CD8-positive, alpha-beta memory T cell (primary cell): ENCODE measurements around the gene OR6Y1. TPM values are rescaled to one million over a fixed set of nuclear protein-coding genes. Genes with fewer than 3 reads are reported as not detected.

Experiments
- CTCF ChIA-PET: fragments of 350-600 bp; sonication (Branson Sonifier 250); formaldehyde crosslinking; loops from one replicate; lab custom pipeline; 2021; ENCODE audit warnings: antibody characterized with exemption; lab: Charles Lee
- POLR2A ChIA-PET: fragments of 350-600 bp; sonication (Branson Sonifier 250); formaldehyde crosslinking; loops from one replicate; lab custom pipeline; 2021; ENCODE audit warnings: antibody characterized with exemption; lab: Charles Lee
- DNase-seq, 5 donors: peaks; one replicate each; pipeline versions ENCODE4 v3.0.0 to v3.0.0-alpha.2; 2020 to 2022; ENCODE audit warnings: mixed read lengths in 1 of 5
- H3K27ac ChIP-seq: one replicate; pipeline ENCODE4 v1.7.0; 2013; ENCODE audit warnings: low read depth, mild to moderate bottlenecking, low read length, moderate library complexity
- H3K27me3 ChIP-seq: 2 replicates; pipeline ENCODE4 v1.7.0; 2013; ENCODE audit warnings: low read length, mild to moderate bottlenecking; ENCODE audit not compliant: insufficient read depth, poor library complexity, severe bottlenecking
- H3K36me3 ChIP-seq: 2 replicates; pipeline ENCODE4 v1.7.0; 2013; ENCODE audit warnings: mild to moderate bottlenecking, low read length, moderate library complexity; ENCODE audit not compliant: insufficient read depth
- H3K4me1 ChIP-seq: 2 replicates; pipeline ENCODE4 v1.7.0; 2013; ENCODE audit warnings: mild to moderate bottlenecking, low read length, moderate library complexity; ENCODE audit not compliant: insufficient read depth
- H3K4me3 ChIP-seq: 2 replicates; pipeline ENCODE4 v1.7.0; 2013; ENCODE audit warnings: mild to moderate bottlenecking, low read length
- H3K9me3 ChIP-seq: 2 replicates; pipeline ENCODE4 v1.7.0; 2013; ENCODE audit warnings: mild to moderate bottlenecking, low read length
- H3K27ac Mint-ChIP-seq, 8 donors: one replicate each; pipeline ENCODE4 v1.8.0; 2020 to 2021; ENCODE audit warnings: mixed read lengths in 8 of 8, mild to moderate bottlenecking in 6 of 8, inconsistent platforms in 3 of 8, moderate library complexity in 3 of 8
- H3K27me3 Mint-ChIP-seq, 2 donors: one replicate each; pipeline ENCODE4 v1.8.0; 2020 to 2021; ENCODE audit warnings: mixed read lengths in 2 of 2, mild to moderate bottlenecking in 1 of 2, moderate library complexity in 1 of 2
- H3K36me3 Mint-ChIP-seq, 3 donors: one replicate each; pipeline ENCODE4 v1.8.0; 2020 to 2021; ENCODE audit warnings: mixed read lengths in 3 of 3, inconsistent platforms in 1 of 3, mild to moderate bottlenecking in 1 of 3
- H3K4me1 Mint-ChIP-seq, 3 donors: one replicate each; pipeline ENCODE4 v1.8.0; 2020 to 2021; ENCODE audit warnings: mixed read lengths in 3 of 3, inconsistent platforms in 1 of 3, mild to moderate bottlenecking in 1 of 3
- H3K4me3 Mint-ChIP-seq, 7 donors: one replicate each; pipeline ENCODE4 v1.8.0; 2020 to 2021; ENCODE audit warnings: mixed read lengths in 7 of 7, mild to moderate bottlenecking in 6 of 7, moderate library complexity in 4 of 7, inconsistent platforms in 2 of 7
- H3K9me3 Mint-ChIP-seq, 5 donors: one replicate each; pipeline ENCODE4 v1.8.0; 2020 to 2022; ENCODE audit warnings: mixed read lengths in 5 of 5, mild to moderate bottlenecking in 3 of 5, moderate library complexity in 2 of 5, inconsistent platforms in 1 of 5
- polyA plus RNA-seq: library from polyadenylated mRNA; unstranded; fragments of 300-500 nt; fragmentation: Illumina TruSeq; gene quantifications from one replicate; pipeline ENCODE4 v1.2.3, GENCODE V29; 2021
- total RNA-seq, 2 experiments: library from RNA; stranded (reverse); gene quantifications; one replicate each; pipeline ENCODE4 v1.2.3, GENCODE V29; 2021

The OR6Y1 gene
- total RNA-seq: not detected
- not detected for polyA plus RNA-seq

GRCh38 chr1:158554352-158554751, at the start of gene OR6Y1:
Gene OR6Y1 (minus strand): TSS chr1:158554405. CDS start chr1:158548105, 6,300 bp downstream.
- Histone ChIP-seq H3K36me3 (no peaks in the 10 kb centered on the region), H3K4me3 (no peak within 1 kb of the TSS), H3K4me1 (no peaks in the 10 kb centered on the region), H3K9me3 (no peaks in the 10 kb centered on the region), H3K27me3 (no peaks in the 10 kb centered on the region), H3K27ac (no peak within 1 kb of the TSS)
- DNase-seq: no peak
- no peaks in the 10 kb centered on the region for H3K36me3 Mint-ChIP-seq
- CTCF ChIA-PET: no interaction called here
- H3K9me3 Mint-ChIP-seq: no peaks in the 10 kb centered on the region
- H3K27me3 Mint-ChIP-seq: peaks cover 0 to 37% of the 10 kb centered on the region in 2 donors
- no peak within 1 kb of the TSS for H3K27ac Mint-ChIP-seq
- no peak within 1 kb of the TSS for H3K4me3 Mint-ChIP-seq
- no peaks in the 10 kb centered on the region for H3K4me1 Mint-ChIP-seq
- POLR2A ChIA-PET: no interaction called here

- Mint-ChIP-seq H3K9me3 (peaks cover 25 to 42% (median 27%) of the 10 kb centered on the region in 5 donors), H3K27ac (no peak overlapping the region), H3K27me3 (peaks cover 20 to 27% of the 10 kb centered on the region in 2 donors), H3K4me1 (peaks cover 0 to 8% (median 3%) of the 10 kb centered on the region in 3 donors), H3K36me3 (peaks cover 1 to 21% (median 4%) of the 10 kb centered on the region in 3 donors), H3K4me3 (no peak overlapping the region)
- H3K27me3 ChIP-seq: no peaks in the 10 kb centered on the region
- H3K27ac ChIP-seq: no peak overlapping the region
- ChIA-PET CTCF (no interaction called here), POLR2A (no interaction called here)
- H3K9me3 ChIP-seq: peaks cover 5% of the 10 kb centered on the region
- DNase-seq: no peak
- no peaks in the 10 kb centered on the region for H3K36me3 ChIP-seq
- no peak overlapping the region for H3K4me3 ChIP-seq
- H3K4me1 ChIP-seq: no peaks in the 10 kb centered on the region
Observed at GRCh38 chr1:158600735-158601134, 46.5 kb upstream of the OR6Y1 start.

- DNase-seq: no peak
- Mint-ChIP-seq H3K4me3 (no peak overlapping the region), H3K27ac (peak overlapping the region in 1 of 8 donors; percentile 9), H3K9me3 (peaks cover 0 to 12% (median 8%) of the 10 kb centered on the region in 5 donors), H3K27me3 (peaks cover 10 to 41% of the 10 kb centered on the region in 2 donors), H3K4me1 (no peaks in the 10 kb centered on the region), H3K36me3 (peaks cover 0 to 10% (median 0%) of the 10 kb centered on the region in 3 donors)
- Histone ChIP-seq H3K4me1 (no peaks in the 10 kb centered on the region), H3K27ac (no peak overlapping the region), H3K36me3 (no peaks in the 10 kb centered on the region), H3K27me3 (peaks cover 5% of the 10 kb centered on the region), H3K4me3 (no peak overlapping the region), H3K9me3 (no peaks in the 10 kb centered on the region)
- ChIA-PET CTCF (no interaction called here), POLR2A (no interaction called here)
Observed at GRCh38 chr1:158586942-158587341, 32.7 kb upstream of the OR6Y1 start.

GRCh38 chr1:158583962-158584361, 29.8 kb upstream of the OR6Y1 start:
- H3K27me3 Mint-ChIP-seq: peaks cover 17 to 39% of the 10 kb centered on the region in 2 donors
- Histone ChIP-seq H3K4me1 (no peaks in the 10 kb centered on the region), H3K36me3 (no peaks in the 10 kb centered on the region), H3K4me3 (no peak overlapping the region), H3K27ac (no peak overlapping the region), H3K27me3 (peaks cover 5% of the 10 kb centered on the region), H3K9me3 (no peaks in the 10 kb centered on the region)
- H3K36me3 Mint-ChIP-seq: peaks cover 0 to 3% (median 0%) of the 10 kb centered on the region in 3 donors
- POLR2A ChIA-PET: no interaction called here
- H3K4me3 Mint-ChIP-seq: no peak overlapping the region
- DNase-seq: no peak
- peaks cover 0 to 8% (median 7%) of the 10 kb centered on the region in 5 donors for H3K9me3 Mint-ChIP-seq
- no peak overlapping the region for H3K27ac Mint-ChIP-seq
- CTCF ChIA-PET: no interaction called here
- no peaks in the 10 kb centered on the region for H3K4me1 Mint-ChIP-seq

GRCh38 chr1:158579733-158580132, 25.5 kb upstream of the OR6Y1 start, which contains the start of gene OR10X1:
Gene OR10X1 (minus strand): TSS chr1:158579899. CDS start chr1:158579899, 0 bp downstream.
- H3K27ac Mint-ChIP-seq: no peak within 1 kb of the TSS
- H3K4me3 Mint-ChIP-seq: no peak within 1 kb of the TSS
- peaks cover 21 to 48% of the 10 kb centered on the region in 2 donors for H3K27me3 Mint-ChIP-seq

GRCh38 chr1:158577561-158577960, 23.4 kb upstream of the OR6Y1 start:
- H3K36me3 ChIP-seq: no peaks in the 10 kb centered on the region
- POLR2A ChIA-PET: no interaction called here
- H3K4me3 Mint-ChIP-seq: no peak overlapping the region
- H3K27me3 Mint-ChIP-seq: peaks cover 14 to 36% of the 10 kb centered on the region in 2 donors
- H3K4me1 Mint-ChIP-seq: no peaks in the 10 kb centered on the region
- H3K36me3 Mint-ChIP-seq: no peaks in the 10 kb centered on the region
- H3K27ac ChIP-seq: no peak overlapping the region
- H3K27ac Mint-ChIP-seq: no peak overlapping the region
- CTCF ChIA-PET: no interaction called here
- H3K9me3 Mint-ChIP-seq: no peaks in the 10 kb centered on the region
- no peak overlapping the region for H3K4me3 ChIP-seq
- no peak for DNase-seq
- H3K9me3 ChIP-seq: no peaks in the 10 kb centered on the region
- H3K27me3 ChIP-seq: no peaks in the 10 kb centered on the region
- no peaks in the 10 kb centered on the region for H3K4me1 ChIP-seq

More at GRCh38 chr1:158579733-158580132, 25.5 kb upstream of the OR6Y1 start, which contains the start of gene OR10X1:
- Histone ChIP-seq H3K4me3 (no peak within 1 kb of the TSS), H3K27ac (no peak within 1 kb of the TSS), H3K9me3 (no peaks in the 10 kb centered on the region), H3K36me3 (no peaks in the 10 kb centered on the region), H3K27me3 (peaks cover 5% of the 10 kb centered on the region), H3K4me1 (no peaks in the 10 kb centered on the region)
- Mint-ChIP-seq H3K36me3 (no peaks in the 10 kb centered on the region), H3K9me3 (no peaks in the 10 kb centered on the region), H3K4me1 (no peaks in the 10 kb centered on the region)
- POLR2A ChIA-PET: no interaction called here
- CTCF ChIA-PET: no interaction called here
- DNase-seq: no peak

GRCh38 chr1:158572226-158572625, 18.0 kb upstream of the OR6Y1 start:
- Mint-ChIP-seq H3K27me3 (peaks cover 4 to 31% of the 10 kb centered on the region in 2 donors), H3K27ac (no peak overlapping the region), H3K4me3 (no peak overlapping the region), H3K4me1 (no peaks in the 10 kb centered on the region), H3K36me3 (peaks cover 0 to 5% (median 0%) of the 10 kb centered on the region in 3 donors), H3K9me3 (peaks cover 0 to 4% (median 3%) of the 10 kb centered on the region in 5 donors)
- Histone ChIP-seq H3K4me3 (no peak overlapping the region), H3K9me3 (no peaks in the 10 kb centered on the region), H3K27me3 (no peaks in the 10 kb centered on the region), H3K36me3 (no peaks in the 10 kb centered on the region), H3K27ac (no peak overlapping the region), H3K4me1 (no peaks in the 10 kb centered on the region)
- POLR2A ChIA-PET: no interaction called here
- DNase-seq: no peak
- CTCF ChIA-PET: no interaction called here

- no peak within 1 kb of the TSS for H3K27ac Mint-ChIP-seq
- no peak for DNase-seq
- H3K27ac ChIP-seq: no peak within 1 kb of the TSS
- H3K9me3 Mint-ChIP-seq: peaks cover 0 to 6% (median 3%) of the 10 kb centered on the region in 5 donors
- no peak within 1 kb of the TSS for H3K4me3 ChIP-seq
- no peak within 1 kb of the TSS for H3K4me3 Mint-ChIP-seq
- POLR2A ChIA-PET: no interaction called here
- H3K4me1 ChIP-seq: no peaks in the 10 kb centered on the region
- CTCF ChIA-PET: no interaction called here
- no peaks in the 10 kb centered on the region for H3K4me1 Mint-ChIP-seq
- H3K36me3 ChIP-seq: no peaks in the 10 kb centered on the region
- H3K27me3 ChIP-seq: no peaks in the 10 kb centered on the region
- H3K27me3 Mint-ChIP-seq: peaks cover 7 to 36% of the 10 kb centered on the region in 2 donors
- H3K9me3 ChIP-seq: no peaks in the 10 kb centered on the region
- H3K36me3 Mint-ChIP-seq: peaks cover 0 to 12% (median 0%) of the 10 kb centered on the region in 3 donors
Observed at GRCh38 chr1:158570480-158570879, 16.3 kb upstream of the OR6Y1 start, which contains the start of gene OR6P1. Gene OR6P1 (minus strand): TSS chr1:158570580. CDS start chr1:158563604, 6,976 bp downstream.
